Stimulated activated CD4-positive, alpha-beta T cell treated with anti-CD3 and anti-CD28 coated beads, TNF-alpha, amount 100 ng/mL, for 4 hours (primary cell): ENCODE data around the gene SLC9A7.
A peak's percentile ranks its signal among the peaks of the same experiment; 100 is the strongest.

Source experiments
- DNase-seq, 3 experiments: peaks; one replicate each; pipeline ENCODE4 v3.0.0-alpha.2; 2020; ENCODE audit warnings: low read depth in 3 of 3

The SLC9A7 gene

DNA sequence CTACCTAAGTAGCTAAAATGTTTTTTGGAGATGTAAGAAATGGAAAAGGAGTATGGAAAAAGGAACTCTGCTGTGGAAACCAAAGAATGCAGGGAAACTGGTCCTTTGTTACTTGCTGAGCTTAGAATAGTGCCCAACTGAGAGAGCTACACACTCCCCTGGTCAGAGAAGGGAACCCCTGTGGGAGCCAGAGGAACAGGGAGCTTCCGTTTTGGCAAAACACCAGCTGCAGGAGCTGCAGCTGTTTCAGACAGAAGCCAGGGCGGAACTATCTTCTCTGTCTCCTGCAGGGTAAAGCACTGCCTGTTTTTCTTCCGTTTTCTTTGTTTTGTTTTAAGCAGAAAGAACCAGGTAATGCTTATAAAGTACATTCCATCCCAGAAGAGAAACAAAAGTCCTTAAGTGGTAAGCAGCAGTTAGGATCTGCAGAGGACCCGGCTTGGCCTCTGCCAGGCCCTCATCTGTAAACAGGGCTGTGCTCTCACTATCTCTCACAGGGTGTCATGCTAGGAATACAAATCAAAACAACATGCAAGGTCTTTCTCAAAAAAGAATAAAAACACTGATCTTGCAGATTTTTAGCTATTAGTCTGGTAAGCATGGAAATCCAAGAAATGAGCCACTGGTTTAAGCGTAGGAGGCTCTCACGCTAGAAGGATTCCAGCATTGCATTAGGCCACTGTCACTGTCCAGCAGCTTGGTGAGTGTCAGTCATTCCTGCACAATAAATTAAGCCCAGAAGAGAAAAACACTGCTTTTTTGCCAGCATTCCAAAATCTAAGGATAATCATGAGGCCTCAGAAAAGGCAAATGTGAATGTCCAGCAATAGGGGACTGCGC lies 109.3 kb downstream of the SLC9A7 start:
- DNase-seq = no peak

DNA sequence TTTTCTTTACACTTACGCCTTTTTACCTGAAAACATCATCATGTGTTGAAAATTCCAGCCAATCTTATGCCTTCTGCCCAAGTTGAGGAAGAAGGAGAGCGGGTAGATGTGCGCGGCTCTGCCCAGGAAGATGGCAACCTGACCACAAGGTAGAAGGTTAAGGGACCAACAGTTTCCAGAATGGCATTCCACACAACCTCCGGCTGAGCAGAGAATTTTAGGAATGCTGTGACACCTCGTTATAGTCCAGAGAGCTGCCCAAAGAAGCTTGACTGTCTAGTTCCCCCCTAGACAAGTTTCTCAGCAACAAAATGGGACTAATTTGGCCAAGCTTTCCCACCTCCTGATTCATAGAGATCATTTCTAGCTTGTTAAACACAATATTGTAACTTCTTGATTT lies 110.3 kb downstream of the SLC9A7 start:
- no peak for DNase-seq

DNA sequence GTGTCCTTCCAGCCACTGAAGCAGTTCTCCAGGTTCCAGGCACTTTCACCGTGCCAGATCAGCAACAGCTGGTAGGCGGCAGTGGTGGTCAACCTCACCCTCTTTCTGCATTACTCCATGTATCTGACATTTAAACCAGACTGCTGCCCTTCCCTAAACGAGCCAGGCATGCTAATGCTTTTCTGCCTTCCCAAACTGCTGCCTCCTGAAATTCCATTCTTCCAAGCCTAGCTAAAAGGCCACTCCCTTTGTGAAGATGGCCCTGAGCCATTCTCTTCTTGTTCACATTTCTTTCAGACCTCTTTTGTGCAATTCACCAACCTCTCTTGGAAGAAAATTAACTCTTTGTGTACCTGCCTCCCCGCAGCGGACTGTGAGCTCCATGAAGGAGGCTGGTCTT lies 111.7 kb downstream of the SLC9A7 start:
- no peak for DNase-seq

GRCh38 chrX:46645614-46646013 lies 113.3 kb downstream of the SLC9A7 start:
- DNase-seq = no peak

DNA sequence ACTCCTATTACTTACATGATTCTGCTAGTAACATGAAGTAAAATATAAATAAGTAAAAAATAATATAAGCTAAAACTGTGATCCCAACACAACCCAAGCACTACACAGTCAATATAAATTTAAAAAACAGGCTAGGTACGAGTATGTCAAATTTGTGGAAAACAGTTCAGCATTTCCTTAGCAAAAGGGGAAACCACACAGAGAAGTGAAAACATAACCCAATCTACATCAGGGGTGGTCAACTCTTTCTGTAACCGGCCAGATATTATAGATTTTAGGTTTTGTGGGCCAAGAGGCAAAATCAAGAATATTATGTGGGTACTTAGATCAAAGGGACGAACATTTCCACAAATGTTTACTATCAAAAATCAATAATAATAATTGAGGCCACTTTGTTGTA lies 115.3 kb downstream of the SLC9A7 start:
- no peak for DNase-seq

- DNase-seq = peak in 1 of 3 experiments; percentile 1
These were observed 116.8 kb downstream of the SLC9A7 start for GRCh38 chrX:46642145-46642544.

DNA sequence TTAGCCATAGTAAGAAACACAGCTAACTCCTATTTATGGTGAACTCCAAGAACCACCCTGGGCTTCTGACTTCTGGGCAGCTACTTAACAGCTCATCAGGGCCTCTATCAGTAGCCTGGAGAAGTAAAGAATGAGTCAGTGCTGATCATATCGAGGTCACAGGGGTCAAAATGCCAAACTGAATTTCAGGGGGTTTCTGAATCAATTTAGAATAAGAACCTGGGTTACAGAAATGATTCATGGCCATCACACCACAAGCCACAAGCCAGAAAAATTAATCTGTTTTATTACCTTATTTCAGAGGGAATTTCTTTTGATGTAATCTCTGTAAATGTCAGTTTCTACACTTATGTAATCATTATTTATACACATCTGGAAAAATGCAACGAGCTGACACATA lies 121.0 kb downstream of the SLC9A7 start:
- no peak for DNase-seq

- DNase-seq = no peak
These were observed 122.7 kb downstream of the SLC9A7 start for GRCh38 chrX:46636223-46636622.

GRCh38 chrX:46635186-46635585 lies 123.7 kb downstream of the SLC9A7 start:
- no peak for DNase-seq

DNA sequence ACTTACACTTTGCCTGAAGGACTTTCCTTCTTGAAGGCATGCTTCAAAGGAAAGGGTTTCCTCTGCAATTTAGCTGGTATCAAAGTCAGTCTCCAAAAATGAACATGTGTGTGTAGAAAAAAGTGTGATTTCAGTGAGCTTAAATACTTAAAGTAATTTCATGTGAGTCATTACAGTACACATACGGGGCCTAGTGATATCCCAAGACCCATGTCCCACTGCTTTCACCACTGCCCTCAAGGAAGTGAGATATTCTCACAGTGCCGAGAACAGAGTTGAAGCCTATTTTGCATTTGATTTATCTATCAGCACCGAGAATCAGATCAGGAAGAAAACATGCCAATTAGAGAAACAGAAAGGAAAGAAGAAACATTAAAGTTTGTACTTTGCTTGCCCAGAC lies 124.3 kb downstream of the SLC9A7 start:
- no peak for DNase-seq

DNA sequence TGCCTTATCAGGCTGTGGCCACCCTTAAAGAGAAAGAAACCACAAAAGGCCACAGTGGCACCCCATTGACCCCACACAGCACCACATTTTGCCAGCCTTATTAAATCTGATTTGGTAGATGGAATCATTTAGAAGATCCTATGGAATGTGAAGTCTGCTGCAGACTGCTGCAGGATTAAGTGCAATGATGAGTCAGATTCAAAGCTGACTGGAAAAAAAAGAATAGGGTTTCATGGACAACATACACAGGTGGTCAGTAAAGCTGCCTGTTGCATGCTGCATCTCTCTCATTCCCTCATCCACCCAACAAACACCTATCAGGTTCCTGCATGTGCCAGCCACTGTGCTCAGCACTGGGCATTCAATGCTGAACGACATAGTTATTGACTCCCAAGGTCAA lies 128.8 kb downstream of the SLC9A7 start:
- DNase-seq = no peak

GRCh38 chrX:46628460-46629371 lies 130.2 kb downstream of the SLC9A7 start:
- no peak for DNase-seq

- no peak for DNase-seq
These were observed 131.1 kb downstream of the SLC9A7 start for GRCh38 chrX:46627711-46628419.

GRCh38 chrX:46627062-46627461 lies 131.9 kb downstream of the SLC9A7 start:
- no peak for DNase-seq

- DNase-seq = peak in 1 of 3 experiments; percentile 3
These were observed 132.4 kb downstream of the SLC9A7 start for GRCh38 chrX:46626566-46626965.

GRCh38 chrX:46624090-46624786 lies 134.7 kb downstream of the SLC9A7 start:
- DNase-seq = no peak

DNA sequence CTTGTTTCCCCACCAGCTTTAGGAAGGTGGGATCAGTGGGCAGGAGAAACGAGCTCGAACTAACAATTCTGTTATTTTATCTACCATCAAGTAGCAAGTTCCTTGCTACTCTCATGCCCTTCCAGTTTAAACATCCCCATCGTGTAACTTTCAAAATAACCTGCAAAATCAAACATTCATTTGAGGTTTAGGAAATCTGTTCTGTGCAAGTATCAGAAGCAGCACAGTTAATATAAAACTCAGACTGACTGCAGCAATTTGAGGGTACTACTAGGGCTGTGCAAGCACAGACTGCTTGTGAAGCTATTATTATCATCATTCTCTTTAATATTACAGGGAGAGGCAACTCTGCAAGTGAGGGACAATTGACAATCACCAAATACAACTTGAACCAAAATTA lies 137.3 kb downstream of the SLC9A7 start:
- DNase-seq = no peak

GRCh38 chrX:46620505-46620904 lies 138.4 kb downstream of the SLC9A7 start:
- DNase-seq = no peak

DNA sequence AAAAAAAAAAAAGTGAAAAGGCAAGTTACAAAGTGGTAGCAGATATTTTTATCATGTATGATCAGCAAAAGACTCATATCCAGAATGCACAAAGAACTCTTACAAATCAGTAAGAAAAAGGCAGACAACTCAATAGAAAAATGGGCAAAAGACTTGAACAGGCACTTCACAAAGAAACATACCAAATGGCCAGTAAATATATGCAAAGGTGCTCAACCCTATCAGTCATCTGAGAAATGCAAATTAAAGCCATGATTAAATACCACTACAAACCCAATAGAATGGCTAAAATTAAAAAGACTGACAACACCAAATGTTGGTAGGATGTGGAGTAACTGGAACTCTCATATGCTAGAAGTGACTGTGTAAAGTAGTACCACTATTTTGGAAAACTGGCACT lies 140.0 kb downstream of the SLC9A7 start:
- DNase-seq = no peak

GRCh38 chrX:46617906-46618305 lies 141.0 kb downstream of the SLC9A7 start:
- no peak for DNase-seq

DNA sequence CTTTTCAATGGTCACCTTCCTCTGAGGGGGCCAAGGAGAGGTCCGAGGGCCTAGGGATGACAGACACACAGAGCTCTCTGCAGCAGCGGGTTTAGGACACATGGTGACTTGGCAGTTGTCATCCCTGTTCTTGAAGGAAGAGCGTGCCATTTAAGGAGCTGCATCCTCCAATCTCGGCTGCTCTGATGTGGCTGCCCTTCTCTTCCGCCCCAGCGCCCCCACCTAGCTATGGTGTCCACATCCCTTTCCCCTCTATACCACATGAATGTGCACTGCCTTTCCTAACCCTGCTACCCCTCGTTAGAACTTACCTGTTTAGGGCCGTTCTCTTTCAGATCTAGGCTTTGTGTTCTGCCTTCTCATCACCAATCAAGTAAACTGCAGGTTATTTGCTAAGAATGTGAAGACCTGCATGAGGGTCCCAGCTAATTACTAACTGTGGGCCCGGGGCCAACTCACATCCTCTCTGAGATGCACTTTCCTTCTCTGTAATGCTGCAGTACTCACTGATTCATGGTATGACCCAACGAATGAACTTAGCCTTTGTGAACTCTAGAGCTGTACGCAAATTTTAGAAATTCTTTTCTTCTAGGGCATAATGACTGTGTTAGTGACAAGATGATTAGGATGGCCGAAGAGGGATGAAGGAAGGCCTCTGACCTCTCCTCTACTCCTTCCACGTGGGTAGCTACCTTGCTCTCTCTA lies 147.1 kb downstream of the SLC9A7 start:
- DNase-seq = peak in 1 of 3 experiments; percentile 8
